ENCODE measurements around the gene SETD5. TPM values are rescaled to one million over a fixed set of nuclear protein-coding genes. Genes with fewer than 3 reads are reported as not detected.

The SETD5 gene
- total RNA-seq, 2 donors from 2014 or later, result 36.9 to 49.4 TPM

DNA sequence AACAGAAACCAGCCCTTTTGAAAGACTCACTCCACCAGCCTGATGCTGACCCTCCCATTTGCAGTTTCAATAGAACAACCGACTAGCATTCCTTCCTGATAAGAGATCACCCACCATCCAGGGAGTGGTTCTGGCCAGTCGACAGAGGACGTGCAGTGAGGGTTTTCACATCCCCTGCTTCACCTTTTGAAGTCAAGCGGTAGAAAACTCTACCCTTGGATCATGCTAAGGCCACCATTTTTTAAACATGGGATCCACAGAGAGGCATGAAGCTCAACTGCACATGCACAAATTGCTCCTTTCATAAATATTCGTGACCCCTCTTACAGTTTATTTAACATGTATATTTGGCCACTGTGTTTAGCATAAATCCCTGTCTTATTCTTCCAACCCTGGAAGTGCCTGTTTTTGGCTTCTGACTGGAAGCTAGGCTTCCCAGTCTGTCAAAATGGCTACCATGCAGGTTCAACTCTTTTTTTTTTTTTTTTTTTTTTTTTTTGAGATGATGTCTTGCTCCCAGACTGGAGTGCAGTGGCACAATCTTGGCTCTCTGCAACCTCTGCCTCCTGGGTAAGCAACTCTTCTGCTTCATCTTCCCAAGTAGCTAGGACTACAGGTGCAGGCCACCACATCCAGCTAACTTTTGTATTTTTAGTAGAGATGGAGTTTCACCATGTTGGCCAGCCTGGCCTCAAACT is 35.6 kb upstream of the SETD5 start:
- Histone ChIP-seq H3K4me3 (peak overlapping the region; percentile 69 to 75), H3K9me3 (no peaks in the 10 kb centered on the region), H3K27ac (no peak overlapping the region), H3K27me3 (no peaks in the 10 kb centered on the region), H3K4me1 (peaks cover 0 to 19% of the 10 kb centered on the region in 2 donors), H3K36me3 (peaks cover 15% of the 10 kb centered on the region)
- no peak for DNase-seq (ENCODE audit: low spot score)
- TF ChIP-seq, protein P1, sequence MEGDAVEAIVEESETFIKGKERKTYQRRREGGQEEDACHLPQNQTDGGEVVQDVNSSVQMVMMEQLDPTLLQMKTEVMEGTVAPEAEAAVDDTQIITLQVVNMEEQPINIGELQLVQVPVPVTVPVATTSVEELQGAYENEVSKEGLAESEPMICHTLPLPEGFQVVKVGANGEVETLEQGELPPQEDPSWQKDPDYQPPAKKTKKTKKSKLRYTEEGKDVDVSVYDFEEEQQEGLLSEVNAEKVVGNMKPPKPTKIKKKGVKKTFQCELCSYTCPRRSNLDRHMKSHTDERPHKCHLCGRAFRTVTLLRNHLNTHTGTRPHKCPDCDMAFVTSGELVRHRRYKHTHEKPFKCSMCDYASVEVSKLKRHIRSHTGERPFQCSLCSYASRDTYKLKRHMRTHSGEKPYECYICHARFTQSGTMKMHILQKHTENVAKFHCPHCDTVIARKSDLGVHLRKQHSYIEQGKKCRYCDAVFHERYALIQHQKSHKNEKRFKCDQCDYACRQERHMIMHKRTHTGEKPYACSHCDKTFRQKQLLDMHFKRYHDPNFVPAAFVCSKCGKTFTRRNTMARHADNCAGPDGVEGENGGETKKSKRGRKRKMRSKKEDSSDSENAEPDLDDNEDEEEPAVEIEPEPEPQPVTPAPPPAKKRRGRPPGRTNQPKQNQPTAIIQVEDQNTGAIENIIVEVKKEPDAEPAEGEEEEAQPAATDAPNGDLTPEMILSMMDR (IDR thresholded peaks at IDR 0.05), result no peak

DNA sequence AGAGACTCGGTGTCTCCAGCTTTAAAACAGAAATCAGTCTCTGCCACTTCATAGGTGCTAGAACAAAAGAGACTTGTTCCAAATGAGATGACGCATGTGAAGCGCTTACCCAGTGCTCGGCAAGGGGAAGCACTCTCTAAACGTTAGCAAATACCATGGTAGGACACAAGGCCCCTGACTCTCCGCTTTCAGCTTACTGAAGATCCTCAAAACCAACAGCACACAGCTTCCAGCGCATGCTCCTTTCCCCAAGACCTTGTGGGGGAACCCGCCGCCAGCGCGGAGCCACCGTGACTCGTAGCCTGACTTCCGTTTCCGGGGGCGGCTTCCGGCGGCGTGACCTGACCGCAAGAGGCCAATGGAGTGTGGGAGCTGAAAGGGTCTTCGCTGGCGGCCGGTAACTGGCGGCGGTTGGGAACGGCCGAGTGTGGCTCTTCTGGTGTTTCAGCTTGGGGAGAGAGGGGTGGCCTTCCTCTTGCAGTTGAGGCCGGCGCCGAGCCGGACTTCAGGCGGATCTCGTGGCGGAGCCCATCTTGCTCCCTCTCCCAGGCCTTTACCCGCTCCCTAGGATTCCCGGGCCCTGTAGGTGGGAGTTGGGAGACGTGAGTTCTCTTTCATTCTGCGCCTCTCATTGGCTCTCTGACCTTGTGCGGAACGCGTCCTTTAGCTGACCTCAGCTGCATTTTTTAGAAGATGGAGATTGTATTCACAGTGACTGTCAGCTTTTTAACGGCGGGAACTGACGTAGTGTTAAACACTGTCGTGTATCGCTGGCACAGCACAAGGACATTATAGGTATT is 34.5 kb upstream of the SETD5 start, which contains the start of gene THUMPD3:
Gene THUMPD3 (plus strand): TSS at position 324 of the 800 bp plus-strand sequence. CDS start 2,015 bp downstream, outside the sequence.
- peak; percentile 92 for DNase-seq (ENCODE audit: low spot score)
- Histone ChIP-seq H3K4me3 (peak within 1 kb of the TSS; percentile 69 to 75), H3K36me3 (peaks cover 26% of the 10 kb centered on the region), H3K4me1 (peaks cover 0 to 19% of the 10 kb centered on the region in 2 donors), H3K27ac (peak within 1 kb of the TSS; percentile 82 to 91), H3K9me3 (no peaks in the 10 kb centered on the region), H3K27me3 (no peaks in the 10 kb centered on the region)
- TF ChIP-seq, protein P1 (IDR thresholded peaks at IDR 0.05), result no peak

DNA sequence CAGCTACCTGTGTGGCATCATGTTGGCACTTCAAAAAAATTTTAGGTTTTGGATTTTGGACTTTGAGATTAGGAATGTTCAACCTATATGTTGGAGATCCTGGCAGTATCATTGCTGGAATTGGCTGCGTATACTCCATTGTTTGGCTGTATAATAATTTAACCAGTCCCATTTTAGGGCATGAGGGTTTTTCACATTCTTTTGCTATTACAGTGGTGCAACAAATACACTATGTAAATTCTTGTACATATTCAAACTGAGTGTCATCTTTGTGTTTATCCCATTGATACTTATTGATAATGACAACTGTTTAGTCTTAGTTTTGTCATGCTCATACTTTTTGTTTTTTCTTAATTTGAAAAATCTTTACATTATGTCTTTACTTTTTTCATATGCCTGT is 27.9 kb upstream of the SETD5 start:
- H3K27me3 ChIP-seq, result no peaks in the 10 kb centered on the region
- TF ChIP-seq, protein P1 (IDR thresholded peaks at IDR 0.05), result no peak

DNA sequence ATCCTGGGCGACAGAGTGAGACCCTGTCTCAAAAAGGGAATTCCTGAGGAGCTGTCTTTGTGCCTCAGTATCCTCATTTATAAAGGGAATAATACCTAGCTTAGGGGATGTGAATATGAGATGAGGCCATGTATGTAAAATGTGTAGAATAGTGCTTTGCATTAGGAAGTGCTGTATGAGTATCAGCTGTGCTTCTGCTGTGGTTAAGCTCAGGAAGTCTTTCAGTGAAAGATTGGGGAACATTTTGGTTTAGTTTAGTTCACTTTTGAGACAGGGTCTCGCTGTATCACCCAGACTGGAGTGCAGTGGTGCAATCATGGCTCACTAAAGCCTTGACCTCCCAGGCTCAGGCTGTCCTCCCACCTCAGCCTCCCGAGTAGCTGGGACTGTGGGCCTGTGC is 23.9 kb upstream of the SETD5 start:
- Histone ChIP-seq H3K4me1 (no peaks in the 10 kb centered on the region), H3K4me3 (no peak overlapping the region), H3K36me3 (peaks cover 79% of the 10 kb centered on the region), H3K27me3 (no peaks in the 10 kb centered on the region), H3K27ac (no peak overlapping the region), H3K9me3 (no peaks in the 10 kb centered on the region)
- DNase-seq (ENCODE audit: low spot score), result no peak
- TF ChIP-seq, protein P1 (IDR thresholded peaks at IDR 0.05), result no peak

More for the DNA sequence above, 27.9 kb upstream of the SETD5 start:
- H3K9me3 ChIP-seq, result no peaks in the 10 kb centered on the region
- peaks cover 0 to 2% of the 10 kb centered on the region in 2 donors for H3K4me1 ChIP-seq
- peaks cover 82% of the 10 kb centered on the region for H3K36me3 ChIP-seq
- H3K4me3 ChIP-seq, result no peak overlapping the region
- H3K27ac ChIP-seq, result no peak overlapping the region
- no peak for DNase-seq (ENCODE audit: low spot score)

DNA sequence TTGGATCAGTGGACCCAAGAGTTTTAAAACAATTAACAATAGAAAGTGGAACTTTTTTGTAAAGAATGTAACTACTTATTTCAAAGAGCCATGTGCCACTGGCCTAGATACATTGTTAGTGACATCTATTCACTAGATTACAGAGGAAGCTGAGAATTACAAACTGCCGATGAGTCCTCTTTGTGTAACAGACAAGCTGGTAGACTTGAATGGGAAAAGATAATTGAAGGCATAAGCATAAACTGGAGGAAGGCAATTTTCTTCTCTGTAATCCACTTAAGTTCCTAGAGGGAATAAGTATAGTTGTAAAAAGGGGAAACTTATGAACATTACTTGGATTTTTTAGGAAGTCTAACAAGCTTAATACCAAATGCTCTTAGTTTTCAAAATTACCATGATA is 19.4 kb upstream of the SETD5 start:
- Histone ChIP-seq H3K9me3 (no peaks in the 10 kb centered on the region), H3K36me3 (peaks cover 66% of the 10 kb centered on the region), H3K4me3 (no peak overlapping the region), H3K27ac (no peak overlapping the region), H3K4me1 (no peaks in the 10 kb centered on the region), H3K27me3 (no peaks in the 10 kb centered on the region)
- TF ChIP-seq, protein P1 (IDR thresholded peaks at IDR 0.05), result no peak
- no peak for DNase-seq (ENCODE audit: low spot score)

Measured in right atrium auricular region (tissue), 2 donors.